Islet precursor cell (in vitro differentiated cells): ENCODE measurements around the gene PDE1C.
A peak's percentile ranks its signal among the peaks of the same experiment; 100 is the strongest.
"Not testable (repeated sequence)": the region's sequence is repeated elsewhere in the genome, so short reads cannot be mapped to it uniquely, and the experiment has no call there.

ENCODE experiments used
- DNase-seq: peaks from one replicate; pipeline ENCODE4 v3.0.0-alpha.2; 2018

Gene PDE1C

DNA sequence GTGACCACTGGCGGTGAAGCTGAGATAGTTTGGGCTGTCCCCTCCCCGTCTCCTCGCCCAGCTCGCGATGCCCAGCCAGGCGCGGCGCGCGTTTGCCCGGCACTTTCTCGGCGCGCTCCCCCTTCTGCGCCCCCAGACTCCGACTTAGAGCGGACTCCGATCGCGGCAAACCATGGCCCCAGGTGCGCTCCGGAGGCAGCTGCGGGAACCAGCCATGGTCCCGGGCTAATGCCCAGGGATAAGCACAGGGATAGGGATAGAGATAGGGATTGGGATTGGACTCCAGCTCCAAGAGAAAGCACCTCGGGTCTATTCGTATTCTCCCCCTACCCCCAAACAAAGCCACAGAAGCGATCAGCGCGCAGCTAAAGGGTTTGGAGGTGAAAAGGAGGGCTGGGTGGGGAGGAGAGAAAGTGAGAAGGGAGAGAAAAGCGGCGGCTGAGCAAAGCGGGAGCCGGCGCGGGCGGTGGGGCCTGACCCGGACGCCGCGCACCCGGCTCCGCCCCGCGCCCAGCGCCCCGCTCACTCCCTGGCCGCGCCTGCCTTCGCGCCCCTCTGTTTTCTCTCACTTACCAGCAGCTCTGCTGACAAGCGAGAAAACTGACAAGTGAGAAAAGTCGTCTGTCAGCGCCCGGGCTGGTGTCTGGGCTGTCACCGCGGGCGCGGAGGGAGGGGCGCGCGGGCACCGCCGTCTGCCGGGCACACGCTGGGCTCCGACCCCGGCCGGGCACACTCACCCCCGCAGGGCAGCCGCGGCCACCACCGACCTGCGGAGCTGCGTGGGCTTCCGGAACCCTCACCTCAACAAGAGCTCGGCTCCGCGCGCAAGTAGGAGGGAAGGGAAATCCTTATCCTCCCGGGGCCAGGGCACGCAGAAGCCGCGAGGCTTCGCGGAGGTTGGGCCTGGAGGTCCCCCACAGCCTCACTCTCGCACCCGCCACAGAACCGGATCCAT lies at the start of gene PDE1C:
Gene PDE1C (minus strand): TSS at position 2 of the 955 bp plus-strand sequence.
- peak; percentile 57 for DNase-seq

DNA sequence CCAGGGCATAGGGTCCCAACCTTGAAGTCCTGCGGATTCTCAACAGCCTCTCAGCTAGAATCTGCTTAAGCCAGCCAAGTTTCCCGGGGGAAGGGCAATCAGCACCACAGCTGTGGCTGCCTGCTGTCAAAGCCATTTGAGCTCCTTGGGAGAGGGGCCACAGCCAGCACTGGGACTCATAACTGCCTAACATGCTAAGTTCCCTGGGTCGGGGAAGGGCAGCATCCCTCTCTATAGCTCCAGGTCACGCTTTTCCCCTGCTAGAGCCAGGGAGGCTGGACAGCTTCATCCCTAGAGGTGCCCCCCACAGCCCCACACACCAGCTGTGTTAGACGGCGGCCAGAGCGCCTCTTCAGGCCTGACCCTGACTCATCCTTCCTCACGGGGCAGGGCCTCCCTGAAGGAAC lies 49.6 kb upstream of the PDE1C start:
- DNase-seq, result peak; percentile 54

DNA sequence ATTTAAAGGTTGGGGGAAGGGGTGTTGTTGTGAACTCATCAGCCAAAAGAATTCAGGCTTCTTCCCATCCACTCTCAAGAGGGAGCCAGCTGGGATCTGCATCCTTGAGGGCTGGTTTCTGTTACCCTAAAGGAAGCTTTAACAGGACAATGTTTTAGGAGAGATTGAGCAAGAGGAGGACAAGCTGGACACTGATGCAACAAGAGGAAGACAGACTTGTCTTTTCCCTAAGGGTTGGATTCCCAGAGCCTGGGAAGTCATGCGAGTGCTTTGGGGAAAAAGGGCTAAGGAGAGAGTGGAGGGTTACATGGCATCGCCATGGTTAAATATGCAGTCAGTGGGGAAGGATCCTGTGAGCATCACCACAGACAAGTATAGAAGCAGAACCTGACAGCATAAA lies 47.6 kb upstream of the PDE1C start:
- no peak for DNase-seq

- DNase-seq, result no peak
Observed at GRCh38 chr7:32116436-32116835, 46.2 kb upstream of the PDE1C start.

DNA sequence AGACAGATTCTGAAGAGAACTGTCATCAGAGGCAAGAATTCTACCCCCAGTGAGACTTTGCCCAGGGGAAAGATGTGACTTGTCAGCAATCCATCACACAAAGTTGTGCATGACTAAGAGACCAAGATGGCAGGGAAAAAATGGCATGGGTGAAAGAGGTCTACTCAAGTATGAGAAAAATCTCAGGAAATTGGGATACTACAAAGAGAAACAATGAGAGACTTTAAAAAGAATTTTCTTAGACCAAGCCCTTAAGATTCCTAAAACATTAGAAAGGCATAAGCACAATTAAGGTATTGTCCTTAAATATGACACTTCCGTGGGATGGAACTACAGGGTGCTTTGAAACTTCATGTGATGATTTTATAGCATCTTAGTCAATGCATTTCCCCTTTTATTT lies 45.6 kb upstream of the PDE1C start:
- DNase-seq, result no peak

DNA sequence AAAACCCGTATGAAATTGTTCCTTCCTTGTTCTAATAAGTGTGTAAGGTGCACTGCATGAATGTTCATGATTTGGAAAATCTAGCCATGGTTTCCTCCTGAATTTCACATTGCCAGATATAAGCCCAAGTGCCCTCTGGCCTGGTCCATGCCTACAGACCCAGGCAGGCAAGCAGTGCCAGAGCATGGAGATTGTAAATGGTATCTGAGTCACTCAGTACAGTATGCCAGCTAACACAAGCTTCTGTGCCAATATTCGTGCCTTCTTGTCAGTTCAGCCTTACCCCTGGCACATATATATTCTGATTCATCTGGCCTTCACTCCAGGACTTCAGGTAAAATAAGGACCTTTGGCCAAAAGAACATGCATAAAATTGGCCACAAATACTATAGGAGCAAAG lies 38.4 kb upstream of the PDE1C start:
- DNase-seq, result no peak

GRCh38 chr7:32104766-32105165 lies 34.6 kb upstream of the PDE1C start:
- DNase-seq, result no peak

- no peak for DNase-seq
Observed at GRCh38 chr7:32103361-32103760, 33.2 kb upstream of the PDE1C start.

DNA sequence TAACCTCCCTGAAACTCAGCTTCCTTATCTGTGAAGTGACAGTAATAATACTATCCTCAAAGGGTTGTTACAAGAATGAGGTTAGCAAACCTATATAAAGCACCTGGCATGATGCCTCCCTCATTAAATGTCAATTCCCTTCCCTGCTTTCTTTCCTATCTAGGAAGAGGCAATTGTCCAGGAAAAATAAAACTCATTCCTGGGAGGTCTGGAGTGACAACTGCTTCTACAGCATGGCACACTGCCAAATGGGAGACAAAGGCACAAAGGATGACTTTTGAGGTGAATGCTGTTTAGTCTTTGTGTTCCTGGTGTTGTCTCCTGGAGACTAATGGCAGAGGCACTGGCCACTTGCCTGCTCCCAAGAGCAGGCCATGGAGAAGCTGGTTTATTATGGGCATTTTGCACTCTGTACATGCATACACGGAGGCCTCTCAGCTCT lies 32.2 kb upstream of the PDE1C start:
- DNase-seq, result no peak

GRCh38 chr7:32100407-32100907 lies 30.2 kb upstream of the PDE1C start:
- DNase-seq, result no peak

DNA sequence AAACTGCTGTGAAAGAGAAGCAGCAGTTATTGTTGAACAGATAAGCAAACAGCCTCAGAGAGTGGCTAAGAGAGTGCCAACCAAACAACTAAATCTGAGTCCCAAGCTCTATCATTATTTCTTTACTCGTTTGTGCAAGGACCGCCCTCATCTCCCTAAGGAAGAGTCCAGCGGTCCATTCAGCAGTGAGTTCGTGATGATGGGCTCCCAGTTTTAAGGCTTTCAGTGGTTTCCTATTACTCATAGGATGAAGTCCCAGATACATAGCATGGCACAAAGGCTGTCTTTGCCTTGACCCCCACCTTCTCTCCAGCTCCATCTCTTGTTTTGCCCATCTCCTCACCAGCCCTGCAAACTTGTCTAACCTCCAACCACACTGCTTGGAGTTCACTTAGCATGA lies 24.3 kb upstream of the PDE1C start:
- no peak for DNase-seq

DNA sequence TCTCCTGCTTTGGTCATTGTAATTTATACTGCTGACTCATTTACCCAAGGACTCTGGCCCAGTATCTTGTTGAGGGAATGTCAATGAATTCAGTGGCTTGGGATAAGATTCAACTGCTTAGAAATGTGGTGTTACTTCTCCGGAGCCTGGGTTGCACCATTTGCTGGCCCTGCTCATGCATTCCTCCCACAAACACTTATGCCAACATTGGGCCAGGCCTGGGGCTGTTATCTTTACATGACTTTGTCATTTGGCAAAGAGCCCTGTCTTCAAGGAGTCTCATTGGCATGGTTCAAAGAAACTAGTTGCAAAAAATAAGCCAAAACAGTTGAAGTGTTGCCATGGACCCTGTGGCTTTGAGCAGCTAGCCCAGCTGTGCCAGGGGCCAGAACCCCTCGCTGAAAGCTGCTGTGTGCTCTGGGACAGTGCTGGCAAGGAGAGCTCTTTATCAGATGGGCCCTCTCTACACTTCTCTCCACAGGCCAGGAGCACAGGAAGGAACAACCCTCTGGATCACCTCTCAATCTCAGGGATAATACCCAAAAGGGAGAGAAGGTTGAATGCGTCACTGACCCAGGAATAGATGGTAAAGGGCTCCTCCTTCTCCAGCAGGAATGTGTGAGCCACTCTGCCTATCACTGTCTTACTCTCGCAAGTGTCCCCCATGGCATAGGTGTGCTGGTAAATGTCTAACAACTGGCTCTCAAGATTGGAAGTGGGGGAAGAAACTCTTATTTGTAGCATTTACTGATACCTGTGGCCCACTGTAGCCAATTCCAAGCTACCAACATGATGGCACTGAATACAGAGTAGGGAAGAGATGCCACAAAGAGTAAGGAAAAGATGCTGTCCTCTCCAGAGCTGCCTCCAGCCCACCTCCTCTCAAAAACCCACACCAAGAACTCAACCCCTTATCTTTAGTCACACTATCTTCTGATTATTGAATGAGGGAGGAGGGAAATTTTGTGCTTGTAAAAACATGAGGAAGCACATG lies 23.5 kb upstream of the PDE1C start:
- DNase-seq, result no peak

GRCh38 chr7:32092346-32092745 lies 22.1 kb upstream of the PDE1C start:
- no peak for DNase-seq

- no peak for DNase-seq
Observed at GRCh38 chr7:32091608-32092210, 21.5 kb upstream of the PDE1C start.

DNA sequence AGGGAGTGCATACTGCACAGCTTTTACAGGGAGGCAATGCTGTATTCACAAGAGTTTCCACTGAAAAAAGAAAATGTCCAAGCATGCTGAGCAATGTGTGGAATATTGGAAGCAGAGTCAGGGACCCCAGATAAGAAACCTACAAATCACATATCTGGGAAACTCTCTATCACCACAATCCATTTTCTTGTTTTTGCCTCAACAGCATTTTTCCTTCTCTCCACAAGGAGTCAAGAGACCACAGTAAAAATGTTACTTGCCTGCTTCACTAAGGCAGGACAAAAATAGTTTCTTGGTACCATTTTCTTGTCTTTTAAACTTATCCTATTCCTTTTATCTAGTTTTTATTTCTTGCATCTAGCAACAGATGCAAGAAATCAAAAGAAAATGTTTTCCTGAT lies 19.5 kb upstream of the PDE1C start:
- no peak for DNase-seq

DNA sequence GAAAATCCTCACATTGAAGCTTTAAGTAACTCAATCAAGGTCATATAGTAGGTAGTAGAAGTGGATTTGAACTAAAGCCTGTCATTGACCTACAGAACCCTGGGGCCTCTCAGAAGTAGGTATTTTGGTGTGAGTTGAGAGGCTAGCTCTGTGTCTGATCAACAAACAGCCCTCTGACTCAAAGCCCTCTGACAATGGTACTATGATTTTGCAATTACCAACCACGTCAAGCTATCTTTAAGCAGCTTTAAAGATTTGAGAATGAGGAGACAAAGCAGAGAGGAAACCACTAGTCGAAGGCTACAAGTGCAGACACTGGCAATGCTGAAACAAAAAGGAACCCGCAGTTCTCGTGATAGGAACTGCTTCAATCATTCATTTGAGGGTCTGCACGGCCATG lies 19.0 kb upstream of the PDE1C start:
- no peak for DNase-seq

- DNase-seq, result no peak
Observed at GRCh38 chr7:32088451-32088881, 18.3 kb upstream of the PDE1C start.

GRCh38 chr7:32079510-32079909 lies 9.3 kb upstream of the PDE1C start:
- no peak for DNase-seq

- DNase-seq, result no peak
Observed at GRCh38 chr7:32078824-32079223, 8.6 kb upstream of the PDE1C start.

- DNase-seq, result no peak
Observed at GRCh38 chr7:32077806-32078205, 7.6 kb upstream of the PDE1C start.

DNA sequence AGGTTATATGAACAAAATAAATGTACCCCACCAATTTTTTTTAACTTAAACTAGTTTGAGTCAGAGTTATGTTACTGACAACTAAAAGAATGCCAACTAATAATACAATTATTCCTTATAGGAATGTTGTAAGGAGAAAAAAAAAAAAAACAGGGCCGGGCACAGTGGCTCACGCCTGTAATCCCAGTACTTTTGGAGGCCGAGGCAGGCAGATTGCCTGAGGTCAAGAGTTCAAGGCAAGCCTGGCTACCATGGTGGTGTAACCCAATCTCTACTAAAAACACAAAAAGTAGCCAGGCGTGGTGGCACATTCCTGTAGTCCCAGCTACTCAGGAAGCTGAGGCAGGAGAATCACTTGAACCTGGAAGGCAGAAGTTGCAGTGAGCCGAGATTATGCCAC lies 6.6 kb upstream of the PDE1C start:
- not testable (repeated sequence) for DNase-seq

- DNase-seq, result no peak
Observed at GRCh38 chr7:32075612-32076011, 5.4 kb upstream of the PDE1C start.
